Endometrial microvascular endothelial cells (primary cell): ENCODE results near the gene SNCG. TPM values are rescaled to one million over a fixed set of nuclear protein-coding genes. Genes with fewer than 3 reads are reported as not detected.
"Not testable (repeated sequence)": the region's sequence is repeated elsewhere in the genome, so short reads cannot be mapped to it uniquely, and the experiment has no call there.

Experiments
- in situ Hi-C: cut with HindIII; loops from 2 replicates; pipeline ENCODE4 v1.10.0; 2017; ENCODE audit warnings: low sequenced_read_pairs, low pct_unique_long_range_greater_than_20kb; ENCODE audit errors: inconsistent ontology term
- total RNA-seq: library from RNA; depleted of rRNA; stranded (reverse); fragments of >200 nt; gene quantifications from one replicate; pipeline ENCODE4 v1.2.3, GENCODE V29; 2015; ENCODE audit errors: inconsistent ontology term

Gene SNCG
- total RNA-seq, 1 donor from 2014 or later, result 87.7 TPM

GRCh38 chr10:86970162-86970981, 12.0 kb downstream of the SNCG start:
- in situ Hi-C loops, result no loop called here

- in situ Hi-C loops, result no loop called here
Measured at GRCh38 chr10:86970982-86971231, 12.5 kb downstream of the SNCG start.

GRCh38 chr10:86971232-86971991, 13.0 kb downstream of the SNCG start:
- in situ Hi-C loops, result no loop called here

- in situ Hi-C loops, result no loop called here
Measured at GRCh38 chr10:86972613-86973380, 14.4 kb downstream of the SNCG start.

DNA sequence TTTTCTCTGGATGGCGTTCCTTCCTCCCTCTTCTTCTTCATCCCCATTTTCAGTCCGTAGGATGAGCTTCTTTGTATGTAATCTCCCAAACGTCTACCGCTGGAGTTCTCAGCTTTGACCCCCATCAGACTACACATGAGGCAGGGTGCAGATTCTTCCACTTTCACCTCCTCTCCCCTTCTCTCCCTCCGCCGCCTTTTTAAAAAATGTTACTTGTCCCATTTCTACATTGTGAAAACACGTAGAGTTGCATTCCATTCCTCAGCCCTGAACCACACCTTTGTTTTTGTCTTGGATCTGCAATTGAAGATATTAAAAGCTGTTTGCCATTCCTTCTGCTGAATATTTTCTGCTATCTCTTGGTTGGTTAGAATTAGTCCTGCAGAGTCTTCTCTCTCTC, 16.1 kb downstream of the SNCG start:
- in situ Hi-C loops, result no loop called here

- in situ Hi-C loops, result no loop called here
Measured at GRCh38 chr10:86976362-86977056, 18.1 kb downstream of the SNCG start.

- in situ Hi-C loops, result not testable (repeated sequence)
Measured at GRCh38 chr10:86978457-86978856, 20.1 kb downstream of the SNCG start.

GRCh38 chr10:86979296-86979818, 21.0 kb downstream of the SNCG start:
- in situ Hi-C loops, result no loop called here

DNA sequence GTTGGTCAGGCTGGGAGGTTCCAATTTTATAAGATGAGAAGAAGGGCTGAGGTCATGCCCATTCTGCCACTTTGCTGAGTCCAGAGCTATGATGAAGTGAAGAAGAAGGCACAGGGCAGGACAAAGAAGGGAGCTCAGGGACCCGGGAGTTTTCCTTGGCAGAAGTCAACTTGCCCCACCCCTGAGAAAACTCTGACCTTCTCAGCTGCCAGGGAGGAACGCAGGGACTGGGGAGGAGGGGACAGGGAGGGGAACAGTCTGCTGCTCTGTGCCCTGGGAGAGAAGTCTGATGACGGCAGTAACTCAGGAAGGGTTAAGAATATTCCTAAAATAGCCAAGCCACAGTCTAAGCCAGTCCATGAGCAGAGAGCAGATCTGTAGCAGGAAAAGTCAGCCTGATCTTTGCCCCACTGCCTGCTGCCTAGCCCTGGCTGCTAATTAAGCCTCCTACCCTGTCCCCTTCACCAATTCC, 21.6 kb downstream of the SNCG start:
- in situ Hi-C loops, result no loop called here

GRCh38 chr10:86981020-86981419, 22.6 kb downstream of the SNCG start:
- in situ Hi-C loops, result not testable (repeated sequence)

DNA sequence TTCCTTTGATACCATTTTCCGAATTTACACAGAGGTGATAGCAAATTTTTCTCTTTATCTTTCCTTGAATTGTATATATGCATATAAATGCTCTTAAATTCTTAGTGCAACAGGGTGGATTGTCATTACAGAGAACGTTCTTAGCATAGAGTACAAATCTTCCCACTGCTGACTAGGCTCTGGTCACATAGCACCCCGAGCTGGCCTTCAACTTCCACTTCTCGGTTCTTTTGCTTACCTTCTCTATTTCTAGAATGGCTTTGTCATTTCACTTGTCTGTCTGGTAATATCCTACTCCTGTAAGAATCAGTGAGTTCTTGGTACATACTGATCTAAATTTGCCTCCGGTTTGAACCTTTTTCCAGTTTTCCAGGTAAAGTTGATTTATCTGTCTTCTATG, 23.3 kb downstream of the SNCG start:
- in situ Hi-C loops, result no loop called here

GRCh38 chr10:86984498-86984897, 26.1 kb downstream of the SNCG start:
- in situ Hi-C loops, result not testable (repeated sequence)

DNA sequence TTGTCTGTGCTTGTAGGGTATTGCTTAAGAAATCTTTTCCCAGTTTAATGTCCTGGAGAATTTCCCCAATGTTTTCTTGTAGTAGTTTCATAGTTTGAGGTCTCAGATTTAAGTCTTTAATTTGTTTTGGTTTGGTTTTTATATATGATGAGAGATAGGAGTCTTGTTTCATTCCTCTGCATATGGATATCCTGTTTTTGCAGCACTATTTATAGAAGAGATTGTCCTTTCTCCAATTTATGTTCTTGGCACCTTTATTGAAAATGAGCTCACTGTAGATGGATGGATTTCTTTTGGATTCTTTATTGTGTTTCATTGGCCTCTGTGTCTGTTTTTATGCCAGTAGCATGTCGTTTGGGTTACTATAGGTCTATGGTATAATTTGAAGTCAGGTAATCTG, 30.1 kb downstream of the SNCG start:
- in situ Hi-C loops, result no loop called here

DNA sequence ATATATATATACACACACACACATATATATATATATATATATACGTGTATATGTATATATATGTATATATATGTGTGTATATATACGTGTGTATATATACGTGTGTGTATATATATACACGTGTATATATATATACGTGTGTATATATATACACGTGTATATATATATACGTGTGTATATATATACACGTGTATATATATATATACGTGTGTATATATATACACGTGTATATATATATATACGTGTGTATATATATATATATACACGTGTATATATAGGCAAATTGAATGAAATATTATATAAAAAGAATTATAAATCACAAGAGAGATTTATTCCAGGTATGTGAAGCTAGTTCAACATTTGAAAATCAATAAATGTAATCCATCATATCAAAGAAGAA, 33.0 kb downstream of the SNCG start:
- in situ Hi-C loops, result not testable (repeated sequence)

GRCh38 chr10:86992456-86992855, 34.1 kb downstream of the SNCG start:
- in situ Hi-C loops, result no loop called here

GRCh38 chr10:86992929-86993328, 34.5 kb downstream of the SNCG start:
- in situ Hi-C loops, result no loop called here

GRCh38 chr10:86999802-87000403, 41.5 kb downstream of the SNCG start:
- in situ Hi-C loops, result not testable (repeated sequence)

DNA sequence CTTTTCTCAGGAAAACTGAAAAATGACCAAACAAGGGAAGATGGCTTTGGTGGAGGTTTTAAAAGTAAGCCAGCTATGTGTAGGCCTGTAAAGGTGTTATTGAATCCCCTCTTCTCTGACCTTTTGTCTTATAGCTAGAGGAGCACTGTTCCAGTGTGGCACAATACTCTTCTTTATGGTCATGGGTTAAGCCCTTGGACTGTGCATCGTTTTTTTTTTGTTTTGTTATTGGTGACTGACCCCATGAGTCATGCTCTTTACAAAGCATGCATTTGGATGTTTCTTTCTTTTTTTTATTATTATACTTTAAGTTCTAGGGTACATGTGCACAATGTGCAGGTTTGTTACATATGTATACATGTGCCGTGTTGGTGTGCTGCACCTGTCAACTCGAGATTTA, 42.1 kb downstream of the SNCG start:
- in situ Hi-C loops, result no loop called here
